ENCODE measurements around the gene CAPN13. TPM values are rescaled to one million over a fixed set of nuclear protein-coding genes. Genes with fewer than 3 reads are reported as not detected.

The CAPN13 gene
- total and polyA plus RNA-seq, 4 donors, result 0.13 to 0.42 TPM; not detected in 2

- Histone ChIP-seq H3K4me3 (ENCODE audit: low read depth in 1 of 3, low read length in 3 of 3) (no peak overlapping the region), H3K27me3 (ENCODE audit: control insufficient read depth in 4 of 4, insufficient read depth in 4 of 4, low read length in 3 of 4) (no peaks in the 10 kb centered on the region), H3K9ac (ENCODE audit: low read depth in 1 of 2, low read length in 2 of 2) (no peak overlapping the region), H3K4me1 (ENCODE audit: control insufficient read depth in 4 of 4, insufficient read depth in 4 of 4, low read length in 3 of 4) (no peaks in the 10 kb centered on the region), H3K27ac (ENCODE audit: low read depth in 1 of 2, low read length in 2 of 2) (no peak overlapping the region), H3K9me3 (ENCODE audit: control insufficient read depth in 4 of 4, low read length in 3 of 4) (no peaks in the 10 kb centered on the region), H3K36me3 (ENCODE audit: control insufficient read depth in 4 of 4, insufficient read depth in 3 of 4, low read depth in 1 of 4, low read length in 3 of 4) (no peaks in the 10 kb centered on the region)
- DNase-seq (ENCODE audit: low spot score), result no peak
- 62% methylated on average over 9 of the region's 9 CpGs for WGBS
- peak in 1 of 2 donors; percentile 32 for TF ChIP-seq JUND (IDR thresholded peaks at IDR 0.05)
- no peak for TF ChIP-seq MAX (IDR thresholded peaks at IDR 0.05)
Observed at GRCh38 chr2:30756051-30756719, 51.1 kb downstream of the CAPN13 start.

- TF ChIP-seq GABPA (IDR thresholded peaks at IDR 0.05 in 1 of 2, conservative IDR thresholded peaks at IDR 0.05 in 1 of 2) (no peak), CTCF (IDR thresholded peaks at IDR 0.05; ENCODE audit: low read depth, low read length, missing input control) (no peak), ATF3 (IDR thresholded peaks at IDR 0.05) (no peak), EGR1 (IDR thresholded peaks at IDR 0.05; ENCODE audit: low read depth in 2 of 2) (no peak), FOXA2 (IDR thresholded peaks at IDR 0.05) (no peak), FOXA1 (IDR thresholded peaks at IDR 0.05) (no peak), HNF4G (IDR thresholded peaks at IDR 0.05) (no peak), YY1 (IDR thresholded peaks at IDR 0.05) (no peak), REST (IDR thresholded peaks at IDR 0.05) (no peak), TAF1 (conservative IDR thresholded peaks at IDR 0.05) (no peak), RXRA (IDR thresholded peaks at IDR 0.05) (no peak)
- no peaks in the 10 kb centered on the region for H3K4me1 ChIP-seq (ENCODE audit: control insufficient read depth in 4 of 4, insufficient read depth in 4 of 4, low read length in 3 of 4)
- H3K9me3 ChIP-seq (ENCODE audit: control insufficient read depth in 4 of 4, low read length in 3 of 4), result no peaks in the 10 kb centered on the region
- DNase-seq (ENCODE audit: low spot score), result no peak
- H3K36me3 ChIP-seq (ENCODE audit: control insufficient read depth in 4 of 4, insufficient read depth in 3 of 4, low read depth in 1 of 4, low read length in 3 of 4), result no peaks in the 10 kb centered on the region
- H3K27ac ChIP-seq (ENCODE audit: low read depth in 1 of 2, low read length in 2 of 2), result no peak overlapping the region
- no peak overlapping the region for H3K9ac ChIP-seq (ENCODE audit: low read depth in 1 of 2, low read length in 2 of 2)
- peaks cover 0 to 2% (median 0%) of the 10 kb centered on the region in 4 donors for H3K27me3 ChIP-seq (ENCODE audit: control insufficient read depth in 4 of 4, insufficient read depth in 4 of 4, low read length in 3 of 4)
- no peak overlapping the region for H3K4me3 ChIP-seq (ENCODE audit: low read depth in 1 of 3, low read length in 3 of 3)
- 85% methylated on average over 6 of the region's 6 CpGs for WGBS
Observed at GRCh38 chr2:30753630-30754029, 53.6 kb downstream of the CAPN13 start.
